Measurements from ENCODE around the gene GLYR1.

Gene GLYR1

DNA sequence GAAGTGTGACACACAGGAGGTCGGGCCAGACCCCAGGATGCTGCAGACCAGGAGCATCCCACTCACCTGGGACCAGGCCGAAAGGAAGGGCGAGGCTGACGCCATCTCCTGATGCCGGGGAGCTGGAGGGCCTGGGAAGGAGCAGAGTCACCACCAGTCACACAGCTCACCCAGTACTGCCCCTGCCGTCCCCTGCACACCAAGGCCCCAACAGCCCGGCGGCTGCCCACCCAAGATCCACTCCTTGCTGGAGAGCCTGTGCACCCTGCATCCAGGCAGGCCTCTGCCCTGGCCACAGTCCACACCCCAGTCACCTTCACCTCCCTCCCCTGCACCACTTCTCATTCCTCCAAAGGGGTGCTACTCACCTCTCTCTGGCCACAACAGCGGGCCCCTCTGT lies 84.9 kb downstream of the GLYR1 start:
- H3K27me3 ChIP-seq (replicated peaks; ENCODE audit: control insufficient read depth, insufficient read depth, low read length) = no peaks in the 10 kb centered on the region
- DNase-seq (ENCODE audit: extremely low read depth, insufficient read length) = no peak
- no peak overlapping the region for H3K4me3 ChIP-seq (replicated peaks; ENCODE audit: low read depth, low read length)
- TF ChIP-seq, protein P1, sequence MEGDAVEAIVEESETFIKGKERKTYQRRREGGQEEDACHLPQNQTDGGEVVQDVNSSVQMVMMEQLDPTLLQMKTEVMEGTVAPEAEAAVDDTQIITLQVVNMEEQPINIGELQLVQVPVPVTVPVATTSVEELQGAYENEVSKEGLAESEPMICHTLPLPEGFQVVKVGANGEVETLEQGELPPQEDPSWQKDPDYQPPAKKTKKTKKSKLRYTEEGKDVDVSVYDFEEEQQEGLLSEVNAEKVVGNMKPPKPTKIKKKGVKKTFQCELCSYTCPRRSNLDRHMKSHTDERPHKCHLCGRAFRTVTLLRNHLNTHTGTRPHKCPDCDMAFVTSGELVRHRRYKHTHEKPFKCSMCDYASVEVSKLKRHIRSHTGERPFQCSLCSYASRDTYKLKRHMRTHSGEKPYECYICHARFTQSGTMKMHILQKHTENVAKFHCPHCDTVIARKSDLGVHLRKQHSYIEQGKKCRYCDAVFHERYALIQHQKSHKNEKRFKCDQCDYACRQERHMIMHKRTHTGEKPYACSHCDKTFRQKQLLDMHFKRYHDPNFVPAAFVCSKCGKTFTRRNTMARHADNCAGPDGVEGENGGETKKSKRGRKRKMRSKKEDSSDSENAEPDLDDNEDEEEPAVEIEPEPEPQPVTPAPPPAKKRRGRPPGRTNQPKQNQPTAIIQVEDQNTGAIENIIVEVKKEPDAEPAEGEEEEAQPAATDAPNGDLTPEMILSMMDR (IDR thresholded peaks at IDR 0.05; ENCODE audit: insufficient read depth, low read length, poor library complexity, severe bottlenecking) = no peak
- peaks cover 25% of the 10 kb centered on the region for H3K36me3 ChIP-seq (ENCODE audit: control insufficient read depth, insufficient read depth, low read length)

DNA sequence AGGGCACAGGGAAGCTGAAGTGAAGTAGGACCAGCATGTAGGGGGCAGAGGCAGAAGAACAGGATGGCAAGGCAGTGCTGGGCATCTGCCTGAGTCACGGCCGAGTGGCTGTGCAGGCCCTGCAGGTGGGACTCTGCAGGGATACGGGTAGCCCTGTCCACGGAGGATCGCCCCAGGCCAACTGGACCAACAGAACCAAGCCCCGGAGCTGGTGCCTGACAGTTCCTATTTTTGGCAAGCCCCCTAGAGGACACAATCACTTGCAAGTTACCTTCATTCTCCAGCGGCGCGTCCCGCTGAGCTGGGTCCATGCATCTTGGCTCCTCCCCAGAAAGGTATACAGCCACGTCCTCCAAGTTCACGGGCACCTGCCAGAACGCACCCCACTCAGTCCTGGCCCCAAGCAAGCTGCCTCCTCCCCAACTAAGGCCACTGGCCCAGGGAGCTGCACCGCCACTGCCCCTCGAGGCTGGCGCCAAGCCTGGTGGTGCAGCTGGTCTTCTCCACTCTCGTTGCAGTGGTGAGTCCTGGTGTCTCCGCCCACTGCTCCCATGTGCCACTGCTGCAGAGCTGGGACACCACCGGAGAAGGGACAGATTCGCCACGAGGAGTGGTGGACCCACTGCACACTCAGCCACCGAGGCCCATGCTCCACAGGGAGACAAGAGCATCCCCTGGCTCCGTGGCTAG lies 86.7 kb downstream of the GLYR1 start:
- peaks cover 31% of the 10 kb centered on the region for H3K36me3 ChIP-seq (ENCODE audit: control insufficient read depth, insufficient read depth, low read length)
- no peaks in the 10 kb centered on the region for H3K27me3 ChIP-seq (replicated peaks; ENCODE audit: control insufficient read depth, insufficient read depth, low read length)
- TF ChIP-seq, protein P1 (IDR thresholded peaks at IDR 0.05; ENCODE audit: insufficient read depth, low read length, poor library complexity, severe bottlenecking) = no peak
- no peak overlapping the region for H3K4me3 ChIP-seq (replicated peaks; ENCODE audit: low read depth, low read length)
- no peak for DNase-seq (ENCODE audit: extremely low read depth, insufficient read length)

DNA sequence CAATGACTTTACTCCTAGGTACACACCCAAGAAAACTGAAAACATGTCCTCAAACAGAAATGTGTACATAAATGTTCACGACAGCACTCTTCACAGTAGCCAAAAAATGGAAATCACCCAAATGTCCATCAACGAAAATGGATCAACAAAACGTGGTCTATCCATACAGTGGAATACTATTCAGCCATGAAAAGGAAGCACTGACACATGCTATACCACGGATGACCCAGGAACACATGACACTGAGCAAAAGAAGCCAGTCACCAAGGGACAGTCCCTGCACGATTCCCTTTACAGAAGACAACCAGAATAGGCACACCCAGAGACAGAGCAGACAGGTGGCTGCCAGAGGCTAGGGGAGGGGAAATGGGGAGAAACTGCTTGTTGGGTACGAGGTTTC lies 91.4 kb downstream of the GLYR1 start:
- Histone ChIP-seq H3K27me3 (replicated peaks; ENCODE audit: control insufficient read depth, insufficient read depth, low read length) (no peaks in the 10 kb centered on the region), H3K36me3 (ENCODE audit: control insufficient read depth, insufficient read depth, low read length) (peaks cover 39% of the 10 kb centered on the region), H3K4me3 (replicated peaks; ENCODE audit: low read depth, low read length) (no peak overlapping the region)
- no peak for DNase-seq (ENCODE audit: extremely low read depth, insufficient read length)
- TF ChIP-seq, protein P1 (IDR thresholded peaks at IDR 0.05; ENCODE audit: insufficient read depth, low read length, poor library complexity, severe bottlenecking) = no peak

DNA sequence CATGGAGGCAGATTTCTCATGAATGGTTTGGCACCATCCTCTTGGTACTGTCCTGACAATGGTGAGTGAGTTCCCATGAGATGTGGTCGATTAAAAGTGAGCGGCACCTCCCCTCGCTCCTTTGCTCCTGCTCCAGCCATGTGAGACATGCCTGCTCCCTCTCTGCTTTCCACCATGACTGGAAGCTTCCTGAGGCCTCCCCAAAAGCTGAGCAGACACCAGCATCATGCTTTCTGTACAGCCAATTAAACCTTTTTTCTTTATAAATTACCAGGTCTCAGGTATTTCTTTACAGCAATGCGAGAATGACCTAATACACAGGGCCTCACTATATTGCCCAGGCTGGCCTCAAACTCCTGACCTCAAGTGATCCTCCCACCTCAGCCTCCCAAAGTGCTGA lies 92.2 kb downstream of the GLYR1 start:
- no peak for DNase-seq (ENCODE audit: extremely low read depth, insufficient read length)
- TF ChIP-seq, protein P1 (IDR thresholded peaks at IDR 0.05; ENCODE audit: insufficient read depth, low read length, poor library complexity, severe bottlenecking) = no peak
- no peak overlapping the region for H3K4me3 ChIP-seq (replicated peaks; ENCODE audit: low read depth, low read length)
- H3K27me3 ChIP-seq (replicated peaks; ENCODE audit: control insufficient read depth, insufficient read depth, low read length) = no peaks in the 10 kb centered on the region
- peaks cover 32% of the 10 kb centered on the region for H3K36me3 ChIP-seq (ENCODE audit: control insufficient read depth, insufficient read depth, low read length)

DNA sequence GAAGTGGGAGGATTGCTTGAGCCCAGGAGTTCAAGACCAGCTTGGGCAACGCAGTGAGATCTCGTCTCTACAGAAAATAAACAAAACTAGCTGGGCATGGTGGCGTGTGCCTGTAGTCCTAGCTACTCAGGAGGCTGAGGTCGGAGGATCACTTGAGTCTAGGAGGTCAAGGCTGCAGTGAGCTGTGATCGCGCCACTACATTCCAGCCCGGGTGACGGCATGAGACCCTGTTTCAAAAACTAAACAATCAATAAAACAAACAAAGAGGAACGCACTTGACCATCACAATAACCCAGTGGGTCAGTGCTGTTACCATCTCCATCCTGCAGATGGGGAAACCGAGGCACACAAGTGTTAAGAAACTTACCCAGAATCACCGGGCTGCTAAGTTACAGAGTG lies 93.9 kb downstream of the GLYR1 start:
- Histone ChIP-seq H3K4me3 (replicated peaks; ENCODE audit: low read depth, low read length) (no peak overlapping the region), H3K36me3 (ENCODE audit: control insufficient read depth, insufficient read depth, low read length) (peaks cover 31% of the 10 kb centered on the region), H3K27me3 (replicated peaks; ENCODE audit: control insufficient read depth, insufficient read depth, low read length) (no peaks in the 10 kb centered on the region)
- no peak for DNase-seq (ENCODE audit: extremely low read depth, insufficient read length)
- TF ChIP-seq, protein P1 (IDR thresholded peaks at IDR 0.05; ENCODE audit: insufficient read depth, low read length, poor library complexity, severe bottlenecking) = no peak

Data from GM06990 (cell line).